Measurements from ENCODE around the gene TNNT2. TPM values are rescaled to one million over a fixed set of nuclear protein-coding genes. Genes with fewer than 3 reads are reported as not detected.

The TNNT2 gene
- total RNA-seq, 1 experiment from 2014 or later, result 0.90 TPM

GRCh38 chr1:201324821-201325677 is 52.4 kb downstream of the TNNT2 start:
- H3K4me1 ChIP-seq (ENCODE audit: insufficient read depth, low read length, poor library complexity, severe bottlenecking), result no peaks in the 10 kb centered on the region
- BruUV-seq (replicated peaks), result no TSS peak
- H3K4me3 ChIP-seq (ENCODE audit: low read depth, low read length, poor library complexity, severe bottlenecking), result no peak overlapping the region
- H3K36me3 ChIP-seq (ENCODE audit: insufficient read depth, low read length, poor library complexity, severe bottlenecking), result peaks cover 100% of the 10 kb centered on the region
- peak overlapping the region; percentile 58 for H3K27ac ChIP-seq (ENCODE audit: low read depth, low read length, poor library complexity, severe bottlenecking)
- POLR2A ChIA-PET (ENCODE audit: low non-redundant PET), result no interaction called here
- TF ChIP-seq CTCF (conservative IDR thresholded peaks at IDR 0.05; ENCODE audit: low read depth, low read length), result no peak
- TF ChIP-seq EZH2 (IDR thresholded peaks at IDR 0.05; ENCODE audit: borderline replicate concordance, low read depth, low read length, poor library complexity, severe bottlenecking), result no peak
- H3K9me3 ChIP-seq (ENCODE audit: low read depth, low read length, poor library complexity, severe bottlenecking), result no peaks in the 10 kb centered on the region
- CTCF ChIA-PET, result no interaction called here
- no peaks in the 10 kb centered on the region for H3K27me3 ChIP-seq (replicated peaks; ENCODE audit: insufficient read depth, low read depth, low read length, poor library complexity)
- intact Hi-C loops (cut with micrococcal nuclease; ENCODE audit: unreplicated experiment), result no loop called here
- DNase-seq (ENCODE audit: low spot score), result no peak

- intact Hi-C loops (cut with micrococcal nuclease; ENCODE audit: unreplicated experiment), result no loop called here
- DNase-seq (ENCODE audit: low spot score), result no peak
- no peaks in the 10 kb centered on the region for H3K9me3 ChIP-seq (ENCODE audit: low read depth, low read length, poor library complexity, severe bottlenecking)
- H3K36me3 ChIP-seq (ENCODE audit: insufficient read depth, low read length, poor library complexity, severe bottlenecking), result peaks cover 100% of the 10 kb centered on the region
- no TSS peak for BruUV-seq (replicated peaks)
- H3K27ac ChIP-seq (ENCODE audit: low read depth, low read length, poor library complexity, severe bottlenecking), result peak overlapping the region; percentile 58
- H3K4me3 ChIP-seq (ENCODE audit: low read depth, low read length, poor library complexity, severe bottlenecking), result no peak overlapping the region
- no peaks in the 10 kb centered on the region for H3K4me1 ChIP-seq (ENCODE audit: insufficient read depth, low read length, poor library complexity, severe bottlenecking)
- TF ChIP-seq CTCF (conservative IDR thresholded peaks at IDR 0.05; ENCODE audit: low read depth, low read length) (no peak), EZH2 (IDR thresholded peaks at IDR 0.05; ENCODE audit: borderline replicate concordance, low read depth, low read length, poor library complexity, severe bottlenecking) (no peak)
- H3K27me3 ChIP-seq (replicated peaks; ENCODE audit: insufficient read depth, low read depth, low read length, poor library complexity), result no peaks in the 10 kb centered on the region
- ChIA-PET CTCF (no interaction called here), POLR2A (ENCODE audit: low non-redundant PET) (no interaction called here)
These were observed 53.2 kb downstream of the TNNT2 start for GRCh38 chr1:201324306-201324705.

GRCh38 chr1:201322653-201323510 is 54.6 kb downstream of the TNNT2 start:
- Histone ChIP-seq H3K27me3 (replicated peaks; ENCODE audit: insufficient read depth, low read depth, low read length, poor library complexity) (no peaks in the 10 kb centered on the region), H3K36me3 (ENCODE audit: insufficient read depth, low read length, poor library complexity, severe bottlenecking) (peaks cover 100% of the 10 kb centered on the region), H3K9me3 (ENCODE audit: low read depth, low read length, poor library complexity, severe bottlenecking) (no peaks in the 10 kb centered on the region), H3K4me1 (ENCODE audit: insufficient read depth, low read length, poor library complexity, severe bottlenecking) (peaks cover under 1% of the 10 kb centered on the region), H3K4me3 (ENCODE audit: low read depth, low read length, poor library complexity, severe bottlenecking) (no peak overlapping the region), H3K27ac (ENCODE audit: low read depth, low read length, poor library complexity, severe bottlenecking) (peak overlapping the region; percentile 44)
- intact Hi-C loops (cut with micrococcal nuclease; ENCODE audit: unreplicated experiment), result no loop called here
- no peak for TF ChIP-seq EZH2 (IDR thresholded peaks at IDR 0.05; ENCODE audit: borderline replicate concordance, low read depth, low read length, poor library complexity, severe bottlenecking)
- TF ChIP-seq CTCF (conservative IDR thresholded peaks at IDR 0.05; ENCODE audit: low read depth, low read length), result no peak
- DNase-seq (ENCODE audit: low spot score), result no peak
- CTCF ChIA-PET, result interaction anchor here (0.5 kb wide), 1 partner anchor 12 kb away, joined by 5 read pairs; no protein-coding TSS in a partner anchor
- POLR2A ChIA-PET (ENCODE audit: low non-redundant PET), result no interaction called here
- BruUV-seq (replicated peaks), result no TSS peak

Data from A673 (cell line).